Right lobe of liver (tissue), 4 donors: ENCODE data around the gene AHI1.

ENCODE experiments used
- CTCF ChIP-seq, 4 donors: fragments of 200-600 bp in 3 of 4; fragments of 450-650 bp in 1 of 4; IDR thresholded peaks; one replicate each; pipeline versions ENCODE4 v1.5.1 to v1.8.0; 2016 to 2022; ENCODE audit warnings: antibody characterized with exemption in 4 of 4, mild to moderate bottlenecking in 2 of 4
- POLR2A ChIP-seq: fragments of 450-650 bp; IDR thresholded peaks from one replicate; pipeline ENCODE4 v1.6.1; 2017; ENCODE audit warnings: antibody characterized with exemption, mild to moderate bottlenecking
- donor health status: DM: no; HTN: no; CAD: no.
- donor health status: DM: no; HTN: no; CAD: no.
- donor health status: DM: no; HTN: yes; CAD: no.

- TF ChIP-seq CTCF (IDR thresholded peaks at IDR 0.05) (no peak), POLR2A (no peak)
Measured at GRCh38 chr6:135319819-135320218, 177.7 kb downstream of the AHI1 start.
